Liver (tissue), 9 donors: Measurements from ENCODE around the gene TRMO. TPM values are rescaled to one million over a fixed set of nuclear protein-coding genes. Genes with fewer than 3 reads are reported as not detected.

Experiments used
- DNase-seq: peaks from one replicate; pipeline ENCODE4 v3.0.0-alpha.2; 2017; ENCODE audit warnings: low spot score
- H3K27ac ChIP-seq, 2 donors: one replicate each; pipeline ENCODE4 v1.7.0; 2013; ENCODE audit warnings: inconsistent platforms in 2 of 2, low read length in 2 of 2, control low read depth in 1 of 2, low read depth in 1 of 2, mild to moderate bottlenecking in 1 of 2
- H3K27me3 ChIP-seq, 4 donors: one replicate each; pipeline versions ENCODE4 v1.6.1 to v1.7.0; 2013; ENCODE audit warnings: low read length in 3 of 4, inconsistent platforms in 1 of 4, mild to moderate bottlenecking in 1 of 4, moderate library complexity in 1 of 4; ENCODE audit not compliant: control insufficient read depth in 4 of 4, insufficient read depth in 4 of 4
- H3K36me3 ChIP-seq, 4 donors: one replicate each; pipeline versions ENCODE4 v1.6.1 to v1.7.0; 2013; ENCODE audit warnings: low read length in 3 of 4, mild to moderate bottlenecking in 3 of 4, low read depth in 1 of 4, moderate library complexity in 1 of 4; ENCODE audit not compliant: control insufficient read depth in 4 of 4, insufficient read depth in 3 of 4
- H3K4me1 ChIP-seq, 4 donors: one replicate each; pipeline versions ENCODE4 v1.6.1 to v1.7.0; 2013; ENCODE audit warnings: low read length in 3 of 4, mild to moderate bottlenecking in 3 of 4, moderate library complexity in 1 of 4; ENCODE audit not compliant: control insufficient read depth in 4 of 4, insufficient read depth in 4 of 4
- H3K4me3 ChIP-seq, 3 donors: one replicate each; pipeline versions ENCODE4 v1.6.1 to v1.7.0; 2013; ENCODE audit warnings: low read length in 3 of 3, control low read depth in 1 of 3, low read depth in 1 of 3, mild to moderate bottlenecking in 1 of 3
- H3K9ac ChIP-seq, 2 donors: one replicate each; pipeline ENCODE4 v1.7.0; 2013; ENCODE audit warnings: low read length in 2 of 2, mild to moderate bottlenecking in 2 of 2, moderate library complexity in 2 of 2, control low read depth in 1 of 2, low read depth in 1 of 2
- H3K9me3 ChIP-seq, 4 donors: one replicate each; pipeline versions ENCODE4 v1.6.1 to v1.7.0; 2013; ENCODE audit warnings: low read length in 3 of 4; ENCODE audit not compliant: control insufficient read depth in 4 of 4
- ATF3 ChIP-seq: IDR thresholded peaks from 2 replicates; pipeline ENCODE4 v1.6.1; 2016; ENCODE audit warnings: antibody characterized with exemption
- EGR1 ChIP-seq, 2 donors: IDR thresholded peaks; 2 replicates each; pipeline ENCODE4 v1.6.1; 2016 to 2018; ENCODE audit warnings: antibody characterized with exemption in 2 of 2, low read depth in 2 of 2
- FOXA1 ChIP-seq: IDR thresholded peaks from 2 replicates; pipeline ENCODE4 v1.6.1; 2016; ENCODE audit warnings: antibody characterized with exemption
- FOXA2 ChIP-seq: IDR thresholded peaks from 2 replicates; pipeline ENCODE4 v1.6.1; 2016; ENCODE audit warnings: antibody characterized with exemption
- GABPA ChIP-seq, 2 donors: IDR thresholded peaks in 1 of 2; conservative IDR thresholded peaks in 1 of 2; 2 replicates each; pipeline ENCODE4 v1.6.1; 2016; ENCODE audit warnings: antibody characterized with exemption in 2 of 2, mild to moderate bottlenecking in 1 of 2, moderate library complexity in 1 of 2
- HNF4A ChIP-seq, 2 donors: conservative IDR thresholded peaks; 2 replicates each; pipeline ENCODE4 v1.6.1; 2016; ENCODE audit warnings: antibody characterized with exemption in 2 of 2, mild to moderate bottlenecking in 2 of 2
- HNF4G ChIP-seq: IDR thresholded peaks from 2 replicates; pipeline ENCODE4 v1.6.1; 2016; ENCODE audit warnings: antibody characterized with exemption
- JUND ChIP-seq, 2 donors: IDR thresholded peaks; 2 replicates each; pipeline ENCODE4 v1.6.1; 2016; ENCODE audit warnings: antibody characterized with exemption in 2 of 2
- MAX ChIP-seq: IDR thresholded peaks from 2 replicates; pipeline ENCODE4 v1.6.1; 2016; ENCODE audit warnings: antibody characterized with exemption
- NR2F2 ChIP-seq: IDR thresholded peaks from 2 replicates; pipeline ENCODE4 v1.6.1; 2016; ENCODE audit warnings: antibody characterized with exemption
- RAD21 ChIP-seq, 2 donors: IDR thresholded peaks; 2 replicates each; pipeline ENCODE4 v1.6.1; 2016; ENCODE audit warnings: antibody characterized with exemption in 2 of 2, mild to moderate bottlenecking in 2 of 2
- RXRA ChIP-seq, 2 donors: IDR thresholded peaks; 2 replicates each; pipeline ENCODE4 v1.6.1; 2017 to 2018; ENCODE audit warnings: antibody characterized with exemption in 2 of 2, mild to moderate bottlenecking in 1 of 2
- SP1 ChIP-seq: IDR thresholded peaks from 2 replicates; pipeline ENCODE4 v1.6.1; 2018; ENCODE audit warnings: antibody characterized with exemption, mild to moderate bottlenecking
- TAF1 ChIP-seq: conservative IDR thresholded peaks from 2 replicates; pipeline ENCODE4 v1.6.1; 2016; ENCODE audit warnings: antibody characterized with exemption, mild to moderate bottlenecking
- YY1 ChIP-seq: IDR thresholded peaks from 2 replicates; pipeline ENCODE4 v1.6.1; 2016; ENCODE audit warnings: antibody characterized with exemption, mild to moderate bottlenecking
- ZBTB33 ChIP-seq: IDR thresholded peaks from 2 replicates; pipeline ENCODE4 v1.6.1; 2016; ENCODE audit warnings: antibody characterized with exemption
- WGBS: extraction: QIAGEN DNeasy Blood & Tissue Kit; methylation state at CpG from one replicate; pipeline ENCODE4 v1.1.7; 2013; 5-methylcytosine and 5-hydroxymethylcytosine counted together
- polyA plus RNA-seq, 2 donors: library from polyadenylated mRNA; stranded (reverse) in 1 of 2; unstranded in 1 of 2; fragments of 200-250 nt in 1 of 2; fragments of >200 nt in 1 of 2; fragmentation: Nextera tagmentation in 1 of 2; extraction: Ambion mirVana in 1 of 2; gene quantifications; one replicate each; pipeline versions ENCODE4 v1.2.1 to v1.2.3, GENCODE V29; 2013 to 2015
- total RNA-seq, 2 donors: library from RNA; depleted of rRNA; stranded (reverse); fragments of >200 nt; gene quantifications; one replicate each; pipeline ENCODE4 v1.2.3, GENCODE V29; 2014
- TF ChIP-seq, protein P1 (sequence below): fragments of 150-350 bp; IDR thresholded peaks from 2 replicates; pipeline ENCODE4 v1.5.1; 2017; ENCODE audit warnings: improper control_type of control experiment, low read depth, low read length; ENCODE audit not compliant: missing input control
- TF ChIP-seq, protein P2 (sequence below): IDR thresholded peaks from 2 replicates; pipeline ENCODE4 v1.6.1; 2016; ENCODE audit warnings: antibody characterized with exemption, mild to moderate bottlenecking
- donor health status: healthy.
- donor health status: healthy.
- donor health status: healthy.
- donor health status: healthy.
- donor health status: healthy.

Gene TRMO
- total and polyA plus RNA-seq, 4 donors, result 7.0 to 13.2 (median 9.7) TPM

- no peak for DNase-seq
- Histone ChIP-seq H3K4me3 (no peak overlapping the region), H3K9ac (no peak overlapping the region), H3K9me3 (no peaks in the 10 kb centered on the region), H3K36me3 (no peaks in the 10 kb centered on the region), H3K4me1 (no peaks in the 10 kb centered on the region), H3K27me3 (no peaks in the 10 kb centered on the region), H3K27ac (no peak overlapping the region)
- TF ChIP-seq FOXA1, result no peak
- no peak for TF ChIP-seq ZBTB33
- no peak for TF ChIP-seq HNF4A (conservative IDR thresholded peaks at IDR 0.05)
- TF ChIP-seq SP1, result no peak
- TF ChIP-seq EGR1 (IDR thresholded peaks at IDR 0.05; ENCODE audit: low read depth in 2 of 2), result no peak
- TF ChIP-seq NR2F2, result no peak
- no peak for TF ChIP-seq MAX
- no peak for TF ChIP-seq HNF4G
- TF ChIP-seq RAD21 (IDR thresholded peaks at IDR 0.05), result no peak
- no peak for TF ChIP-seq FOXA2
- no peak for TF ChIP-seq JUND (IDR thresholded peaks at IDR 0.05)
- TF ChIP-seq ATF3, result no peak
- no peak for TF ChIP-seq RXRA (IDR thresholded peaks at IDR 0.05)
- TF ChIP-seq, protein P1, sequence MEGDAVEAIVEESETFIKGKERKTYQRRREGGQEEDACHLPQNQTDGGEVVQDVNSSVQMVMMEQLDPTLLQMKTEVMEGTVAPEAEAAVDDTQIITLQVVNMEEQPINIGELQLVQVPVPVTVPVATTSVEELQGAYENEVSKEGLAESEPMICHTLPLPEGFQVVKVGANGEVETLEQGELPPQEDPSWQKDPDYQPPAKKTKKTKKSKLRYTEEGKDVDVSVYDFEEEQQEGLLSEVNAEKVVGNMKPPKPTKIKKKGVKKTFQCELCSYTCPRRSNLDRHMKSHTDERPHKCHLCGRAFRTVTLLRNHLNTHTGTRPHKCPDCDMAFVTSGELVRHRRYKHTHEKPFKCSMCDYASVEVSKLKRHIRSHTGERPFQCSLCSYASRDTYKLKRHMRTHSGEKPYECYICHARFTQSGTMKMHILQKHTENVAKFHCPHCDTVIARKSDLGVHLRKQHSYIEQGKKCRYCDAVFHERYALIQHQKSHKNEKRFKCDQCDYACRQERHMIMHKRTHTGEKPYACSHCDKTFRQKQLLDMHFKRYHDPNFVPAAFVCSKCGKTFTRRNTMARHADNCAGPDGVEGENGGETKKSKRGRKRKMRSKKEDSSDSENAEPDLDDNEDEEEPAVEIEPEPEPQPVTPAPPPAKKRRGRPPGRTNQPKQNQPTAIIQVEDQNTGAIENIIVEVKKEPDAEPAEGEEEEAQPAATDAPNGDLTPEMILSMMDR, result no peak
- no peak for TF ChIP-seq GABPA (IDR thresholded peaks at IDR 0.05 in 1 of 2, conservative IDR thresholded peaks at IDR 0.05 in 1 of 2)
- TF ChIP-seq, protein P2, sequence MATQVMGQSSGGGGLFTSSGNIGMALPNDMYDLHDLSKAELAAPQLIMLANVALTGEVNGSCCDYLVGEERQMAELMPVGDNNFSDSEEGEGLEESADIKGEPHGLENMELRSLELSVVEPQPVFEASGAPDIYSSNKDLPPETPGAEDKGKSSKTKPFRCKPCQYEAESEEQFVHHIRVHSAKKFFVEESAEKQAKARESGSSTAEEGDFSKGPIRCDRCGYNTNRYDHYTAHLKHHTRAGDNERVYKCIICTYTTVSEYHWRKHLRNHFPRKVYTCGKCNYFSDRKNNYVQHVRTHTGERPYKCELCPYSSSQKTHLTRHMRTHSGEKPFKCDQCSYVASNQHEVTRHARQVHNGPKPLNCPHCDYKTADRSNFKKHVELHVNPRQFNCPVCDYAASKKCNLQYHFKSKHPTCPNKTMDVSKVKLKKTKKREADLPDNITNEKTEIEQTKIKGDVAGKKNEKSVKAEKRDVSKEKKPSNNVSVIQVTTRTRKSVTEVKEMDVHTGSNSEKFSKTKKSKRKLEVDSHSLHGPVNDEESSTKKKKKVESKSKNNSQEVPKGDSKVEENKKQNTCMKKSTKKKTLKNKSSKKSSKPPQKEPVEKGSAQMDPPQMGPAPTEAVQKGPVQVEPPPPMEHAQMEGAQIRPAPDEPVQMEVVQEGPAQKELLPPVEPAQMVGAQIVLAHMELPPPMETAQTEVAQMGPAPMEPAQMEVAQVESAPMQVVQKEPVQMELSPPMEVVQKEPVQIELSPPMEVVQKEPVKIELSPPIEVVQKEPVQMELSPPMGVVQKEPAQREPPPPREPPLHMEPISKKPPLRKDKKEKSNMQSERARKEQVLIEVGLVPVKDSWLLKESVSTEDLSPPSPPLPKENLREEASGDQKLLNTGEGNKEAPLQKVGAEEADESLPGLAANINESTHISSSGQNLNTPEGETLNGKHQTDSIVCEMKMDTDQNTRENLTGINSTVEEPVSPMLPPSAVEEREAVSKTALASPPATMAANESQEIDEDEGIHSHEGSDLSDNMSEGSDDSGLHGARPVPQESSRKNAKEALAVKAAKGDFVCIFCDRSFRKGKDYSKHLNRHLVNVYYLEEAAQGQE, result no peak
- no peak for TF ChIP-seq YY1
- TF ChIP-seq TAF1, result no peak
- WGBS, result 89% methylated on average over 2 of the region's 2 CpGs
Measured at GRCh38 chr9:97963232-97963631, 40.9 kb upstream of the TRMO start.
